Esophagus squamous epithelium (tissue), 5 donors: ENCODE results near the gene NRCAM. TPM values are rescaled to one million over a fixed set of nuclear protein-coding genes. Genes with fewer than 3 reads are reported as not detected.

Source experiments
- DNase-seq: peaks from one replicate; lab custom pipeline; 2025; lab: John Stamatoyannopoulos, UW
- H3K27ac ChIP-seq, 4 donors: fragments of 200-600 bp; sonication (generic); one replicate each; pipeline ENCODE4 v1.5.1; 2016 to 2019; ENCODE audit warnings: mild to moderate bottlenecking in 1 of 4
- H3K27me3 ChIP-seq, 4 donors: fragments of 200-600 bp; sonication (generic); 1 replicate in 3 of 4; 2 replicates in 1 of 4; pipeline versions ENCODE4 v1.5.1 to v1.6.0; 2017 to 2021; ENCODE audit warnings: antibody characterized with exemption in 1 of 4
- H3K36me3 ChIP-seq, 3 donors: fragments of 200-600 bp; sonication (generic); one replicate each; pipeline ENCODE4 v1.5.1; 2016 to 2019
- H3K4me1 ChIP-seq, 3 donors: fragments of 200-600 bp; sonication (generic); one replicate each; pipeline ENCODE4 v1.5.1; 2017 to 2019
- H3K4me3 ChIP-seq, 4 donors: fragments of 200-600 bp; sonication (generic); 1 replicate in 3 of 4; 2 replicates in 1 of 4; pipeline ENCODE4 v1.5.1; 2016 to 2019; ENCODE audit warnings: mild to moderate bottlenecking in 2 of 4, moderate library complexity in 1 of 4
- H3K9me3 ChIP-seq, 3 donors: fragments of 200-600 bp; sonication (generic); one replicate each; pipeline ENCODE4 v1.5.1; 2016 to 2019
- CTCF ChIP-seq, 6 experiments: fragments of 450-650 bp in 4 of 6; fragments of 200-600 bp in 2 of 6; sonication (generic) in 2 of 6; IDR thresholded peaks; one replicate each; pipeline ENCODE4 v1.5.1; 2016 to 2019; ENCODE audit warnings: antibody characterized with exemption in 6 of 6, mild to moderate bottlenecking in 4 of 6, moderate library complexity in 4 of 6
- POLR2A ChIP-seq, 4 donors: fragments of 450-650 bp; IDR thresholded peaks; one replicate each; pipeline ENCODE4 v1.6.1; 2017; ENCODE audit warnings: antibody characterized with exemption in 4 of 4, mild to moderate bottlenecking in 4 of 4, moderate library complexity in 3 of 4
- WGBS, 2 donors: methylation state at CpG; one replicate each; pipeline ENCODE4 v1.1.5; 2018; 5-methylcytosine and 5-hydroxymethylcytosine counted together
- intact Hi-C: fragments of 100-400 bp; cut with DNase I; formaldehyde crosslinking; loops from one replicate; pipeline ENCODE4 v1.15.0; 2022
- total RNA-seq, 4 donors: library from RNA; depleted of rRNA; stranded (reverse); fragments of >200 nt; gene quantifications; one replicate each; pipeline ENCODE4 v1.1.0, GENCODE V29; 2016
- donor health status: DM: yes; HTN: yes; CAD: no.

Gene NRCAM
- total RNA-seq, 4 donors from 2014 or later, result 1.5 to 9.8 (median 6.3) TPM; not detected in 1

GRCh38 chr7:108097703-108098102, 358.5 kb downstream of the NRCAM start:
- WGBS, 2 donors, result 79 to 84% methylated on average over 7 of the region's 7 CpGs
- no peak for DNase-seq
- H3K36me3 ChIP-seq, result no peaks in the 10 kb centered on the region
- intact Hi-C loops, result no loop called here
- TF ChIP-seq POLR2A (IDR thresholded peaks at IDR 0.05), result no peak
- TF ChIP-seq CTCF (IDR thresholded peaks at IDR 0.05), result peak in 3 of 6 experiments; percentile 17 to 44 (median 34)
- H3K4me3 ChIP-seq, result no peak overlapping the region
- no peaks in the 10 kb centered on the region for H3K9me3 ChIP-seq
- no peak overlapping the region for H3K27ac ChIP-seq
- peaks cover 9 to 22% (median 10%) of the 10 kb centered on the region in 3 donors for H3K4me1 ChIP-seq
- no peaks in the 10 kb centered on the region for H3K27me3 ChIP-seq

Other genes with a start within 250 kb of the NRCAM start
- 10 to 100 TPM; 15.8 to 30.7 (median 25.7) TPM for gene PNPLA8, start 69.7 kb upstream of the NRCAM start, total RNA-seq
- gene THAP5, start 113.3 kb upstream of the NRCAM start, total RNA-seq, result 10 to 100 TPM in 3 of 4 donors, 1 to 10 TPM in 1; 7.7 to 19.7 (median 15.9) TPM
- gene DNAJB9, start 113.4 kb upstream of the NRCAM start, total RNA-seq, result 10 to 100 TPM; 16.7 to 23.3 (median 17.5) TPM